Keratinocyte (primary cell): Measurements from ENCODE around the gene OR5T3. TPM values are rescaled to one million over a fixed set of nuclear protein-coding genes. Genes with fewer than 3 reads are reported as not detected.

ENCODE experiments used
- DNase-seq: peaks from one replicate; pipeline ENCODE4 v3.0.0-alpha.2; 2011; ENCODE audit warnings: low read depth, missing footprints, low spot score
- FAIRE-seq: peaks from 2 replicates; lab custom pipeline; 2011; peaks lifted over from hg19 to GRCh38; lab: Jason Lieb, UNC
- H2AFZ ChIP-seq: 2 replicates; pipeline ENCODE4 v1.6.0; 2012; ENCODE audit warnings: low read length, control low read depth, inconsistent platforms; ENCODE audit not compliant: control insufficient read depth
- H3K27ac ChIP-seq: 2 replicates; pipeline ENCODE4 v1.5.1; 2011; ENCODE audit warnings: low read length; ENCODE audit not compliant: control insufficient read depth, insufficient read depth
- H3K27me3 ChIP-seq: 3 replicates; pipeline ENCODE4 v1.6.0; 2011; ENCODE audit warnings: low read length; ENCODE audit not compliant: control insufficient read depth, insufficient read depth; ENCODE audit errors: extremely low read depth
- H3K36me3 ChIP-seq, 2 experiments: 2 replicates in 1 of 2; 3 replicates in 1 of 2; pipeline ENCODE4 v1.5.1; 2011; ENCODE audit warnings: low read length in 2 of 2, mild to moderate bottlenecking in 1 of 2; ENCODE audit not compliant: control insufficient read depth in 2 of 2, insufficient read depth in 2 of 2; ENCODE audit errors: extremely low read depth in 1 of 2
- H3K4me1 ChIP-seq: 3 replicates; pipeline ENCODE4 v1.5.1; 2011; ENCODE audit warnings: low read length; ENCODE audit not compliant: control insufficient read depth, insufficient read depth; ENCODE audit errors: extremely low read depth
- H3K4me2 ChIP-seq: 3 replicates; pipeline ENCODE4 v1.6.0; 2011; ENCODE audit warnings: low read depth, low read length; ENCODE audit not compliant: control insufficient read depth, insufficient read depth; ENCODE audit errors: extremely low read depth
- H3K4me3 ChIP-seq, 3 experiments: fragments of 200-600 bp in 1 of 3; sonication (generic) in 1 of 3; 2 replicates in 2 of 3; 3 replicates in 1 of 3; pipeline ENCODE4 v1.5.1; 2011 to 2016; ENCODE audit warnings: low read length in 3 of 3, mild to moderate bottlenecking in 3 of 3, control low read depth in 2 of 3, inconsistent platforms in 1 of 3, low read depth in 1 of 3, mixed read lengths in 1 of 3, mixed run types in 1 of 3, moderate library complexity in 1 of 3; ENCODE audit not compliant: control insufficient read depth in 2 of 3, insufficient read depth in 2 of 3; ENCODE audit errors: extremely low read depth in 1 of 3
- H3K79me2 ChIP-seq: 2 replicates; pipeline ENCODE4 v1.6.0; 2012; ENCODE audit warnings: low read length; ENCODE audit not compliant: control insufficient read depth, insufficient read depth
- H3K9ac ChIP-seq: 3 replicates; pipeline ENCODE4 v1.6.0; 2011; ENCODE audit warnings: low read length; ENCODE audit not compliant: control insufficient read depth, insufficient read depth; ENCODE audit errors: extremely low read depth
- H3K9me1 ChIP-seq: 3 replicates; pipeline ENCODE4 v1.6.0; 2011; ENCODE audit warnings: low read length; ENCODE audit not compliant: control insufficient read depth, insufficient read depth; ENCODE audit errors: extremely low read depth
- H3K9me3 ChIP-seq: 2 replicates; pipeline ENCODE4 v1.5.1; 2012; ENCODE audit warnings: low read depth, low read length; ENCODE audit not compliant: control insufficient read depth
- H4K20me1 ChIP-seq: 3 replicates; pipeline ENCODE4 v1.6.0; 2011; ENCODE audit warnings: low read length; ENCODE audit not compliant: control insufficient read depth, insufficient read depth; ENCODE audit errors: extremely low read depth
- EZH2 ChIP-seq: IDR thresholded peaks from one replicate; pipeline ENCODE4 v1.6.1; 2012; ENCODE audit warnings: inconsistent platforms, mild to moderate bottlenecking, low read length, moderate library complexity
- dilution Hi-C: fragments of 300-500 bp; cut with MboI; formaldehyde crosslinking; loops from one replicate; pipeline ENCODE4 v1.7.0; 2020; ENCODE audit warnings: low sequenced_read_pairs; ENCODE audit not compliant: extremely low pct_ligation_motif_present
- polyA plus RNA-seq, 5 experiments: library from polyadenylated mRNA; depleted of rRNA in 3 of 5; stranded (reverse) in 3 of 5; stranded (forward) in 1 of 5; unstranded in 1 of 5; fragments of >200 nt; gene quantifications; 1 replicate in 1 of 5; 2 replicates in 3 of 5; 3 replicates in 1 of 5; pipeline versions ENCODE4 v1.2.1 to v1.2.3, GENCODE V29; 2011 to 2012; ENCODE audit warnings: missing spikeins in 2 of 5, low read depth in 1 of 5, low replicate concordance in 1 of 5
- TF ChIP-seq, protein P1 (sequence below), 3 experiments: IDR thresholded peaks in 1 of 3; conservative IDR thresholded peaks in 1 of 3; optimal IDR thresholded peaks in 1 of 3; 2 replicates in 2 of 3; 3 replicates in 1 of 3; pipeline versions ENCODE3 to v1.5.1; 2011; ENCODE audit warnings: low read length in 3 of 3, mild to moderate bottlenecking in 3 of 3, moderate library complexity in 2 of 3, control low read depth in 1 of 3, inconsistent platforms in 1 of 3; ENCODE audit not compliant: insufficient read depth in 2 of 3; ENCODE audit errors: extremely low read depth in 1 of 3

OR5T3 gene
- polyA plus RNA-seq, 1 donor (not counting 4 experiments of a cell fraction or from before 2014, with no cell fraction given), result not detected

DNA sequence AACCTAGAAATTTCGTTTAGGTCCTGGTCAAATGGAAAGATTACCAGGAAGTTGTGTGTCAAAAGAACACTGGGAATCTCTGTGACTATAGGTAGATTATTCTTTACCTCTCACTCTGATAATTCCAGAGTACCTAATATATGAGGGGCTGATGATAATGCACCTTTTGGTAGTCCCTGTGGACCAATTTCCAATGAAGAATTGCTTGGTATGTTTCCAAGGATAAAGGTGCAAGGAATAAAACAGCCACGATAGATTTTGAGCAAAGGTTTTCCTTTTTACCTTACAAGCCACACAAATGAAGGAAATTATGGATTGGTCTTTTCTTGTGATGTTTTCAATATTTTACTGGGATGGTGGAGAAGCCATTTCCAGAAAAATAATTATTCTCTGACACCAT is 40.1 kb downstream of the OR5T3 start, which contains the start of gene OR8H1:
OR8H1 (minus strand) TSS at position 101 of the 400 bp plus-strand sequence. CDS start 1,192 bp downstream, outside the sequence.
- TF ChIP-seq, protein P1, sequence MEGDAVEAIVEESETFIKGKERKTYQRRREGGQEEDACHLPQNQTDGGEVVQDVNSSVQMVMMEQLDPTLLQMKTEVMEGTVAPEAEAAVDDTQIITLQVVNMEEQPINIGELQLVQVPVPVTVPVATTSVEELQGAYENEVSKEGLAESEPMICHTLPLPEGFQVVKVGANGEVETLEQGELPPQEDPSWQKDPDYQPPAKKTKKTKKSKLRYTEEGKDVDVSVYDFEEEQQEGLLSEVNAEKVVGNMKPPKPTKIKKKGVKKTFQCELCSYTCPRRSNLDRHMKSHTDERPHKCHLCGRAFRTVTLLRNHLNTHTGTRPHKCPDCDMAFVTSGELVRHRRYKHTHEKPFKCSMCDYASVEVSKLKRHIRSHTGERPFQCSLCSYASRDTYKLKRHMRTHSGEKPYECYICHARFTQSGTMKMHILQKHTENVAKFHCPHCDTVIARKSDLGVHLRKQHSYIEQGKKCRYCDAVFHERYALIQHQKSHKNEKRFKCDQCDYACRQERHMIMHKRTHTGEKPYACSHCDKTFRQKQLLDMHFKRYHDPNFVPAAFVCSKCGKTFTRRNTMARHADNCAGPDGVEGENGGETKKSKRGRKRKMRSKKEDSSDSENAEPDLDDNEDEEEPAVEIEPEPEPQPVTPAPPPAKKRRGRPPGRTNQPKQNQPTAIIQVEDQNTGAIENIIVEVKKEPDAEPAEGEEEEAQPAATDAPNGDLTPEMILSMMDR (optimal IDR thresholded peaks at IDR 0.05 in 1 of 3, IDR thresholded peaks at IDR 0.05 in 1 of 3, conservative IDR thresholded peaks at IDR 0.05 in 1 of 3; ENCODE audit: extremely low read depth in 1 of 3, insufficient read depth in 2 of 3, low read length in 3 of 3), result no peak
- no peak for TF ChIP-seq EZH2
- no peak within 1 kb of the TSS for H3K27ac ChIP-seq
- no peaks in the 10 kb centered on the region for H3K9me3 ChIP-seq
- H3K9me1 ChIP-seq, result no peaks in the 10 kb centered on the region
- no peaks in the 10 kb centered on the region for H3K4me1 ChIP-seq
- H3K27me3 ChIP-seq, result no peaks in the 10 kb centered on the region
- no peak within 1 kb of the TSS for H3K4me2 ChIP-seq
- no peak within 1 kb of the TSS for H2AFZ ChIP-seq
- no peaks in the 10 kb centered on the region for H3K79me2 ChIP-seq
- no peaks in the 10 kb centered on the region for H4K20me1 ChIP-seq
- H3K9ac ChIP-seq, result no peak within 1 kb of the TSS
- FAIRE-seq (no peak), DNase-seq (no peak)
- no peaks in the 10 kb centered on the region for H3K36me3 ChIP-seq
- H3K4me3 ChIP-seq, result no peak within 1 kb of the TSS
- dilution Hi-C loops, result no loop called here

DNA sequence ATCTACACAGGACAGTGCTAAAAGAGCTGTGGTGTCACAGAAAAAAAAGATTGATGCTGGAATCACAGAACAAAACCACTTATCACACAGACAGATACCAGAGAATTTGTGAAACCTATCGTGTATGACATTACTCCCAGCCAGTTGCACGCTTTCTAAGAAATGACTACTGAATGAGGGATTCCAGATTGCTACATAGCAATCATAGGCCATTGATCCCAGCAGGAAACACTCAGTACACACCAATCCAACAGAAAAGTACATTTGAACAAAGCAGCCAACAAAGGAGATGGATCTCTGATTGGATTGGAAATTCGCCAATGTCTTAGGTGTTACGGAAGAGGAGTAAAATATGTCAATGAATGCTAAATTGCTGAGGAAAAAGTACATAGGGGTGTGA is 44.8 kb downstream of the OR5T3 start:
- H4K20me1 ChIP-seq, result no peaks in the 10 kb centered on the region
- H3K4me1 ChIP-seq, result no peaks in the 10 kb centered on the region
- H3K9ac ChIP-seq, result no peak overlapping the region
- no peak overlapping the region for H3K27ac ChIP-seq
- no peak for FAIRE-seq
- dilution Hi-C loops, result no loop called here
- no peak for DNase-seq
- TF ChIP-seq EZH2, result no peak
- TF ChIP-seq, protein P1 (optimal IDR thresholded peaks at IDR 0.05 in 1 of 3, IDR thresholded peaks at IDR 0.05 in 1 of 3, conservative IDR thresholded peaks at IDR 0.05 in 1 of 3; ENCODE audit: extremely low read depth in 1 of 3, insufficient read depth in 2 of 3, low read length in 3 of 3), result no peak
- no peak overlapping the region for H2AFZ ChIP-seq
- H3K9me1 ChIP-seq, result no peaks in the 10 kb centered on the region
- no peak overlapping the region for H3K4me2 ChIP-seq
- H3K27me3 ChIP-seq, result no peaks in the 10 kb centered on the region
- no peaks in the 10 kb centered on the region for H3K79me2 ChIP-seq
- no peaks in the 10 kb centered on the region for H3K36me3 ChIP-seq
- no peak overlapping the region for H3K4me3 ChIP-seq
- H3K9me3 ChIP-seq, result no peaks in the 10 kb centered on the region

Other genes with a start within 250 kb of the OR5T3 start
- not detected in 3 replicates for gene OR5AS1, start 224.6 kb upstream of the OR5T3 start, polyA plus RNA-seq
- not detected in 3 replicates for gene OR8I2, start 158.9 kb upstream of the OR5T3 start, polyA plus RNA-seq
- not detected in 3 replicates for gene OR8H2, start 148.6 kb upstream of the OR5T3 start, polyA plus RNA-seq
- gene OR8H3, start 129.9 kb upstream of the OR5T3 start, polyA plus RNA-seq, result not detected in 3 replicates
- not detected in 3 replicates for gene OR8J3, start 112.1 kb upstream of the OR5T3 start, polyA plus RNA-seq
- not detected in 3 replicates for gene OR8K5, start 91.9 kb upstream of the OR5T3 start, polyA plus RNA-seq
- gene OR5J2, start 75.6 kb upstream of the OR5T3 start, polyA plus RNA-seq, result not detected in 3 replicates
- not detected in 3 replicates for gene OR5T2, start 18.0 kb upstream of the OR5T3 start, polyA plus RNA-seq
- not detected in 3 replicates for gene OR5T1, start 21.9 kb downstream of the OR5T3 start, polyA plus RNA-seq
- not detected in 3 replicates for gene OR8H1, start 40.0 kb downstream of the OR5T3 start, polyA plus RNA-seq
- not detected in 3 replicates for gene OR8K3, start 62.9 kb downstream of the OR5T3 start, polyA plus RNA-seq
- not detected in 3 replicates for gene OR8K1, start 93.8 kb downstream of the OR5T3 start, polyA plus RNA-seq
- gene OR8J1, start 102.0 kb downstream of the OR5T3 start, polyA plus RNA-seq, result not detected in 3 replicates
- gene OR8U1, start 123.4 kb downstream of the OR5T3 start, polyA plus RNA-seq, result not detected in 3 replicates
- gene OR5AL1, start 160.4 kb downstream of the OR5T3 start, polyA plus RNA-seq, result not detected in 3 replicates
- not detected in 3 replicates for gene OR5M3, start 221.1 kb downstream of the OR5T3 start, polyA plus RNA-seq
- gene OR5M8, start 239.1 kb downstream of the OR5T3 start, polyA plus RNA-seq, result not detected in 3 replicates